ENCODE results near the gene KIN.

GRCh38 chr10:7832060-7832459 lies 44.3 kb upstream of the KIN start:
- TF ChIP-seq CTCF (IDR thresholded peaks at IDR 0.05; ENCODE audit: low read depth, low read length): no peak
- TF ChIP-seq EZH2phosphoT487 (IDR thresholded peaks at IDR 0.05; ENCODE audit: low read depth): no peak
